CD4-positive, alpha-beta T cell (primary cell): ENCODE data around the gene GNAS-AS1. TPM values are rescaled to one million over a fixed set of nuclear protein-coding genes. Genes with fewer than 3 reads are reported as not detected.
A peak's percentile ranks its signal among the peaks of the same experiment; 100 is the strongest.

Source experiments
- ATAC-seq: fragments of 200-7000 bp; cut with Tn5 transposase; one replicate; pipeline ENCODE4 v1.10.0; 2022; ENCODE audit warnings: mild to moderate bottlenecking; ENCODE audit not compliant: poor library complexity
- CTCF ChIA-PET: fragments of 350-600 bp; sonication (Branson Sonifier 250); formaldehyde crosslinking; loops from one replicate; lab custom pipeline; 2021; ENCODE audit warnings: antibody characterized with exemption, inconsistent platforms; lab: Charles Lee
- POLR2A ChIA-PET: fragments of 350-600 bp; sonication (Branson Sonifier 250); formaldehyde crosslinking; loops from one replicate; lab custom pipeline; 2021; ENCODE audit warnings: antibody characterized with exemption, inconsistent platforms; lab: Charles Lee
- DNase-seq, 14 experiments: peaks; one replicate each; pipeline ENCODE4 v3.0.0-alpha.2; 2013 to 2020; ENCODE audit warnings: mixed read lengths in 2 of 14
- H3K27ac ChIP-seq, 2 donors: one replicate each; pipeline versions ENCODE4 v1.5.1 to v1.7.0; 2013; ENCODE audit warnings: low read length in 2 of 2, low read depth in 1 of 2, mild to moderate bottlenecking in 1 of 2
- H3K27me3 ChIP-seq, 2 experiments: 1 replicate in 1 of 2; 2 replicates in 1 of 2; pipeline versions ENCODE4 v1.6.1 to v1.7.0; 2013; ENCODE audit warnings: low read length in 2 of 2, control low read depth in 1 of 2, mild to moderate bottlenecking in 1 of 2, moderate library complexity in 1 of 2; ENCODE audit not compliant: insufficient read depth in 2 of 2, control insufficient read depth in 1 of 2
- H3K36me3 ChIP-seq: one replicate; pipeline ENCODE4 v1.6.1; 2013; ENCODE audit warnings: low read length, control low read depth; ENCODE audit not compliant: insufficient read depth
- H3K4me1 ChIP-seq: one replicate; pipeline ENCODE4 v1.6.1; 2013; ENCODE audit warnings: low read length, control low read depth; ENCODE audit not compliant: insufficient read depth
- H3K4me3 ChIP-seq: one replicate; pipeline ENCODE4 v1.5.1; 2013; ENCODE audit warnings: mild to moderate bottlenecking, low read length, moderate library complexity
- H3K9me3 ChIP-seq, 2 experiments: 1 replicate in 1 of 2; 2 replicates in 1 of 2; pipeline versions ENCODE4 v1.6.1 to v1.7.0; 2013; ENCODE audit warnings: low read length in 2 of 2, mild to moderate bottlenecking in 2 of 2, control low read depth in 1 of 2, moderate library complexity in 1 of 2; ENCODE audit not compliant: control insufficient read depth in 1 of 2, insufficient read depth in 1 of 2
- H3K27ac Mint-ChIP-seq: one replicate; pipeline ENCODE4 v1.8.0; 2020; ENCODE audit warnings: mixed read lengths
- H3K27me3 Mint-ChIP-seq: one replicate; pipeline ENCODE4 v1.8.0; 2021; ENCODE audit warnings: mixed read lengths
- H3K36me3 Mint-ChIP-seq: one replicate; pipeline ENCODE4 v1.8.0; 2021; ENCODE audit warnings: low read depth, mixed read lengths
- H3K4me1 Mint-ChIP-seq: one replicate; pipeline ENCODE4 v1.8.0; 2021; ENCODE audit warnings: low read depth, mixed read lengths
- H3K4me3 Mint-ChIP-seq: one replicate; pipeline ENCODE4 v1.8.0; 2020; ENCODE audit warnings: mild to moderate bottlenecking, mixed read lengths
- H3K9me3 Mint-ChIP-seq: one replicate; pipeline ENCODE4 v1.8.0; 2020; ENCODE audit warnings: mixed read lengths
- intact Hi-C, 2 experiments: fragments of 100-400 bp; cut with DNase I in 1 of 2; cut with micrococcal nuclease in 1 of 2; formaldehyde crosslinking; loops; one replicate each; pipeline versions ENCODE4 v1.15.1 to v1.9.0; 2023 to 2025; cut with DNase I, micrococcal nuclease
- total RNA-seq, 174 experiments: library from RNA in 2 of 174; stranded (reverse) in 2 of 174; gene quantifications; one replicate each; pipeline ENCODE4 v1.2.3 and lab custom pipeline; 2021 to 2026
- TF ChIP-seq, protein P1 (sequence below): fragments of 200-600 bp; IDR thresholded peaks from one replicate; pipeline ENCODE4 v1.8.0; 2022; ENCODE audit warnings: antibody characterized with exemption, mild to moderate bottlenecking

GNAS-AS1 gene
- total RNA-seq, 2 experiments from 2014 or later = not detected

DNA sequence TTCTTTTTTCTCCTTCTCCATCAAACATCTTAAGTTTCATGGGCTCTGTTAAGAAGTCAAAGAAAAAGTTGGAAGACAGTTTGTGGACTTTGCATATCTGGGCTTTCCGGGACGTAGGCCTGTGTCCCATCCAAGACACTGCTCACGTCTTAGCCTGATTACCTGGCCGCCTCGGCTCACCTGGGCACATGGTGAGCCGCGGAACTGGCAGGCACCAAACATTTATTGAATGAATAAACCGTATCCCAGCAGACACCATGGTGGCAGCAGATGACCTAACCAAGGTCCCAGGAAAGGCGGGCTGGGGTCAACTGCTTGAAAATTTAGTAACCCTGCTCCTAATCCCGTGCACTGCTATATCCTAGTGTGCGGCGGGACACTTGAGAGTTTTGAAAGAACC lies 37.4 kb upstream of the GNAS-AS1 start:
- peaks cover 46% of the 10 kb centered on the region for H3K4me1 Mint-ChIP-seq
- H3K27me3 Mint-ChIP-seq = no peaks in the 10 kb centered on the region
- peaks cover 24% of the 10 kb centered on the region for H3K36me3 Mint-ChIP-seq
- Histone ChIP-seq H3K9me3 (no peaks in the 10 kb centered on the region), H3K27me3 (no peaks in the 10 kb centered on the region), H3K4me1 (peaks cover 10% of the 10 kb centered on the region), H3K4me3 (peak overlapping the region; percentile 83), H3K27ac (peak overlapping the region; percentile 50 to 72), H3K36me3 (no peaks in the 10 kb centered on the region)
- no peaks in the 10 kb centered on the region for H3K9me3 Mint-ChIP-seq
- ChIA-PET CTCF (no interaction called here), POLR2A (interaction anchor here (4.4 kb wide), 1 partner anchor 145 kb away, joined by 54 read pairs; the partner anchor contains the start of gene ATP5F1E)
- TF ChIP-seq, protein P1, sequence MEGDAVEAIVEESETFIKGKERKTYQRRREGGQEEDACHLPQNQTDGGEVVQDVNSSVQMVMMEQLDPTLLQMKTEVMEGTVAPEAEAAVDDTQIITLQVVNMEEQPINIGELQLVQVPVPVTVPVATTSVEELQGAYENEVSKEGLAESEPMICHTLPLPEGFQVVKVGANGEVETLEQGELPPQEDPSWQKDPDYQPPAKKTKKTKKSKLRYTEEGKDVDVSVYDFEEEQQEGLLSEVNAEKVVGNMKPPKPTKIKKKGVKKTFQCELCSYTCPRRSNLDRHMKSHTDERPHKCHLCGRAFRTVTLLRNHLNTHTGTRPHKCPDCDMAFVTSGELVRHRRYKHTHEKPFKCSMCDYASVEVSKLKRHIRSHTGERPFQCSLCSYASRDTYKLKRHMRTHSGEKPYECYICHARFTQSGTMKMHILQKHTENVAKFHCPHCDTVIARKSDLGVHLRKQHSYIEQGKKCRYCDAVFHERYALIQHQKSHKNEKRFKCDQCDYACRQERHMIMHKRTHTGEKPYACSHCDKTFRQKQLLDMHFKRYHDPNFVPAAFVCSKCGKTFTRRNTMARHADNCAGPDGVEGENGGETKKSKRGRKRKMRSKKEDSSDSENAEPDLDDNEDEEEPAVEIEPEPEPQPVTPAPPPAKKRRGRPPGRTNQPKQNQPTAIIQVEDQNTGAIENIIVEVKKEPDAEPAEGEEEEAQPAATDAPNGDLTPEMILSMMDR = no peak
- H3K27ac Mint-ChIP-seq = peak overlapping the region; percentile 95
- ATAC-seq = no peak
- DNase-seq = no peak
- intact Hi-C loops = loop anchor here (5.0 kb wide), 2 partner anchors 144 to 236 kb away; partner anchors contain the start of genes ATP5F1E (in 1 of the 2) and STX16 (in 1 of the 2)
- peak overlapping the region; percentile 89 for H3K4me3 Mint-ChIP-seq

DNA sequence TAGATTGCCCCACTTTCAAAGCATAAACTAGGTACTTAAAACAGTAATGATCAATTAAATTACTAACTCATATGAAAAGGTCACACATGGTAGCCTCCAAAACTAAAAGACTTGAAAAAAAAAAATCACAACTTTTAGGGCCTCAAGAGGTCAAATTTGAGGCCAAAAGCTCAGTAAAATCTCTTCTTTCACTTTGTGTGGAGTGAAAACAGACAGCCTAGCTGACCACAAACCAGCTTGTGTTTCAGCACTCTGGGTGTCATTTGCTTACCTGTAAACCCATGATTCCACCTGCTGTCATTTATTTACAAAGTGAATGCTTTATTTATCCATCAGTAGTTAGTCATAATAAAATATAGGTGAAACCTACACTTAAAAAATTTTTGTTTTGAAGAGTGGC lies 35.8 kb upstream of the GNAS-AS1 start:
- ATAC-seq (no peak), DNase-seq (no peak)
- Histone ChIP-seq H3K4me1 (peaks cover 10% of the 10 kb centered on the region), H3K9me3 (no peaks in the 10 kb centered on the region), H3K27ac (no peak overlapping the region), H3K4me3 (no peak overlapping the region), H3K36me3 (no peaks in the 10 kb centered on the region), H3K27me3 (no peaks in the 10 kb centered on the region)
- TF ChIP-seq, protein P1 = no peak
- POLR2A ChIA-PET = interaction anchor here (0.6 to 1.7 kb wide), 6 partner anchors 10 to 499 kb away, joined by 3 to 5 read pairs (median 3); no protein-coding TSS in a partner anchor
- Mint-ChIP-seq H3K36me3 (peaks cover 11% of the 10 kb centered on the region), H3K4me1 (peaks cover 36% of the 10 kb centered on the region), H3K27me3 (no peaks in the 10 kb centered on the region), H3K4me3 (peak overlapping the region; percentile 89), H3K9me3 (no peaks in the 10 kb centered on the region), H3K27ac (peak overlapping the region; percentile 95)
- CTCF ChIA-PET = interaction anchor here (0.7 to 1.3 kb wide), 3 partner anchors 16 to 321 kb away, joined by 3 to 4 read pairs (median 3); no protein-coding TSS in a partner anchor
- intact Hi-C loops = loop anchor here (5.0 kb wide), 2 partner anchors 146 to 234 kb away; partner anchors contain the start of genes ATP5F1E (in 1 of the 2) and STX16 (in 1 of the 2)

DNA sequence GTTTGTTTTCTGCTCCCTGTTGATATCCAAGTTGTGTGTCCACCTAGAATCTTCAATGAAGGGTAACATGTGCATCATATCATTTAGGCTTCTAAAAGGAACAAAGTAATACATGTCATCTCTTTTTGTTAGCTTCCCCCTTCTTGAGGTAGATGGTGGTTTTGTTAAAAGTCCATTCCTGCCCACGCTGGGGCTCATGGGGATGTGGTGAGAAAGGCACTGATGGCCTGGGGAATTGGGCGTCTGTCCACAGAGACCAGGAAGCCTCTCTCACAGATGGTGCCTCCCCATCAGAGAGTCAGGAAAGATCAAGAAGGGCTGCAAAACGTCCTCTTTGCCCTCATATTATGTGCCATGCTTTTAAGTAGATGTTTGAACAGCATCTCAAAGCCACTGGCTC lies 34.3 kb upstream of the GNAS-AS1 start:
- Histone ChIP-seq H3K4me3 (no peak overlapping the region), H3K9me3 (no peaks in the 10 kb centered on the region), H3K36me3 (no peaks in the 10 kb centered on the region), H3K4me1 (peaks cover 10% of the 10 kb centered on the region), H3K27me3 (no peaks in the 10 kb centered on the region), H3K27ac (no peak overlapping the region)
- no peaks in the 10 kb centered on the region for H3K27me3 Mint-ChIP-seq
- H3K4me3 Mint-ChIP-seq = no peak overlapping the region
- ChIA-PET CTCF (no interaction called here), POLR2A (interaction anchor here (1.2 kb wide), 1 partner anchor 233 kb away, joined by 3 read pairs; no protein-coding TSS in a partner anchor)
- TF ChIP-seq, protein P1 = no peak
- DNase-seq (no peak), ATAC-seq (no peak)
- no peaks in the 10 kb centered on the region for H3K9me3 Mint-ChIP-seq
- no peak overlapping the region for H3K27ac Mint-ChIP-seq
- H3K4me1 Mint-ChIP-seq = peaks cover 43% of the 10 kb centered on the region
- intact Hi-C loops = loop anchor here (5.0 kb wide), 2 partner anchors 147 to 233 kb away; partner anchors contain the start of genes ATP5F1E (in 1 of the 2) and STX16 (in 1 of the 2)
- peaks cover 5% of the 10 kb centered on the region for H3K36me3 Mint-ChIP-seq
